ENCODE data around the gene S100A9. TPM values are rescaled to one million over a fixed set of nuclear protein-coding genes. Genes with fewer than 3 reads are reported as not detected.
A peak's percentile ranks its signal among the peaks of the same experiment; 100 is the strongest.

Gene S100A9
- total and polyA plus RNA-seq, 2 donors, result 281 to 1,119 TPM

DNA sequence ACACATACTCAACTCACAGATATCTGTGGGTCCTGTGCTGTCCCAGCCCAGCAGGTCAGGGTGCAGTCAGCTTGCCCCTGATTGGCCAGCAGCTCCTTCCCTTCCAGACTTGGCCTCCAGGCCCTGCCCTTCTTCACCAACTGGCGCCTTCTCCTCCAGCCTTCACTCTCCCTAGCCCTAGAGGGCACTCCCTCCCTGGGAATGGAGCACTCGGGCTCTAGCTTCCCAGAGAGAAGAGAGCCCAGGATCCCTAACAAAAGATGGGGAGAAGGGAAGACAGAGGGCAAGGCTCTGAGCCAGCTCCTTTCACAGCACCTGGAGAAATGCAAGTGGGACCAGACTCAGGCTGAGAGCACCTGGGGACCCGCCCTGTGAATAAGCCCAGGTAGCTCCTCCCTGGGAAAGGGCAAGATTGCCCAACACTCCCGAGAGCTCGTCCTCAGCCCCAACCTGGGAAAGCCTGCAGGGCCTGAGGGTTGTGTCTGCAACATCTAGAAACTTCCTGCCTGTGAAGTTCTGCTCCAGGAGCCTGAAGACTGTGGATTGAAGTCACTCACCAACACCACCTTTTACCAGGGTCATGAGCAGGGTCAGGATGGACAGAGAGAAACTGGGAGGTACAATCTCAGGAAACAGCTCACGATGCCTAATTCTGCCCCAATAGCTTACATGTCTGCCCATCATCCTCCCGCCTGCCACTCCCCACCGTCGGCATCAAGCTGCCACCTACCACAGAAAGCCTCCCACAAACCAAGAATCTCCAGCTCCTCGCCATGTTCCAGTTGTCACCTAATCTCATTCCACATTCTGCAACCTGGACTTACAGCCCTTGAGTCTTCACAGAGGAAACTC lies 8.9 kb upstream of the S100A9 start, which contains the start of gene PGLYRP4:
Gene PGLYRP4 (minus strand): TSS at position 331 of the 852 bp plus-strand sequence. CDS start 909 bp downstream, outside the sequence.
- Histone ChIP-seq H3K4me3 (ENCODE audit: low read length in 2 of 2) (no peak within 1 kb of the TSS), H3K4me1 (ENCODE audit: control insufficient read depth in 2 of 2, insufficient read depth in 2 of 2, low read length in 2 of 2) (peaks cover 4 to 28% of the 10 kb centered on the region in 2 donors), H3K27me3 (ENCODE audit: control insufficient read depth in 2 of 2, insufficient read depth in 1 of 2, low read length in 1 of 2) (no peaks in the 10 kb centered on the region), H3K9me3 (ENCODE audit: control insufficient read depth in 2 of 2, insufficient read depth in 1 of 2, low read length in 1 of 2) (no peaks in the 10 kb centered on the region), H3K36me3 (ENCODE audit: control insufficient read depth in 2 of 2, insufficient read depth in 2 of 2, low read length in 1 of 2) (no peaks in the 10 kb centered on the region), H3K27ac (ENCODE audit: low read depth in 1 of 2, low read length in 1 of 2) (no peak within 1 kb of the TSS)
- DNase-seq (ENCODE audit: low read depth in 6 of 9, low spot score in 9 of 9), result no peak
- WGBS, result 94% methylated on average over 10 of the region's 10 CpGs

DNA sequence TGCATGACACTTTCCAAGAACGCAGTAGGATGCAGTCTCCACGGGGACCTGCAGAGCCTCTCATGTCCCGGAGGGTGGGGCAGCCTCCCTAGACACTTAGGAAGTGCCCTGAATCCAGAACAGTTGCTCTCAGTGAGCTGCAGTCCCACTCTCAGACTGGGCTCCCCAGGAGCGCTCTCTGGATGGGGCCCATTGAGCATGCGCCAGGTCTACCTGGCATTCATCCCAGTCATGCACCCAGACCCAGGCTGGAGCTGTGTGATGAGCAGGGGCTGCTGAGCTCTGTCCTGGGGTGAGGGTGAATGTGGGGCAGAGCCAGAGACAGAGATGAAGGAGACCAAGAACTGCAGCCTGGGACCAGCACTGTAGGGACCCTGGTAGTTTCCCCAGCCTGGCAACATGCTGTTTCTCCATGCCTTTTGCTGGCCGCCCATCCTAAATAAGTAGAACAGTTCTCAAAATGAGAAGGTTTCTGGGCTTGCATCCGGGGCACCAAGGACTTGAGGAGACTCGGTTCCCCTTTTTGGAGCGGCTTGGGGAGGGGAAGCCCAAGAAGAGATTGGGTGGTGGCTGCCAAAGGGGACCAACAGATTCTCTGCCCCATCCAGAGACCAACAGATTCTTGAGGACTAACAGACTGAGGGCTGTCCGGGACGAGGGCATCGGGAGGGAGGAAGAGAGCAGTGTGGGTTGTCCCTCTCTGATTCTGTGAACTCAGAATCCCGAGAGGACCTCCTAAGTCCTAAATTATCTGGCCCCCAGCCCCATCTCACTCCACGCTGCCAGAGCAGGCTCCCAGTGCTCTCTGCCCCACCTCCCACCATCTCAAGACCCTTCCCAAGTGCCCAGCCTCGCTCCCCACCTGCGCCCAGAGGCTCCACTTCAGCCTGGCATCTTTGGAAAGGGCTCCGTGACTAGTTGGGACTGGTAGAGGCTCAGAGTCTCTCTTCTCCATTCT lies 8.0 kb upstream of the S100A9 start:
- 85% methylated on average over 17 of the region's 17 CpGs for WGBS

DNA sequence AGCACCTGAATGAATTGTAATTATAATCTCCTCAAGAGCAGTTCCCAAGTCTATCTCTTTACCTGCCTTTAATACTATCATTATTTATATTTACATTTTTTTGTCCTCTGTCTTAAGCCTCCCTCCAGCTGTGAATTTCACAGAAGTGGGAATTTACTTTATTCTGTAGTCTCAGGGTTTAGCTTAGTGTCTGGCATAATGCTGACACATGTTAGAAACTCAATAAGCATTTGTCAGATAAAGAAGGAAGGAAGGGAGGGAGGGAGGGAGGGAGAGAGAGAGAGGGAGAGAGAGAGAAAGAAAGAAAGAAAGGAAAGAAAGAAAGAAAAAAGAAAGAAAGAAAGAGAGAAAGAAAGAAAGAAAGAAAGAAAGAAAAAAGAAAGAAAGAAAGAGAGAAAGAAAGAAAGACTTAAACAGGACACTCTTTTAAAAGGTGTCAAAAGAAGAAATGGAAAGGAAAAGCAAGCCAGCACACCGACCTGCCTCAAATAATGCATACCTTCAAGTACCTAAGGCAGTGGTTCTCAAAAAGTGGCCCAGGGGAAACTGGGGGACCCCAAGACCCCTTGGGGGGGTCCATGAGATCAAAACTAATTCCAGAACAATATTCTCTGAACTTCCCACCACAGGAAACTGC lies 7.2 kb upstream of the S100A9 start:
- Histone ChIP-seq H3K4me1 (ENCODE audit: control insufficient read depth in 2 of 2, insufficient read depth in 2 of 2, low read length in 2 of 2) (peaks cover 4 to 12% of the 10 kb centered on the region in 2 donors), H3K4me3 (ENCODE audit: low read length in 2 of 2) (no peak overlapping the region), H3K36me3 (ENCODE audit: control insufficient read depth in 2 of 2, insufficient read depth in 2 of 2, low read length in 1 of 2) (no peaks in the 10 kb centered on the region), H3K27ac (ENCODE audit: low read depth in 1 of 2, low read length in 1 of 2) (no peak overlapping the region), H3K9me3 (ENCODE audit: control insufficient read depth in 2 of 2, insufficient read depth in 1 of 2, low read length in 1 of 2) (no peaks in the 10 kb centered on the region), H3K27me3 (ENCODE audit: control insufficient read depth in 2 of 2, insufficient read depth in 1 of 2, low read length in 1 of 2) (no peaks in the 10 kb centered on the region)
- 60% methylated on average over 1 of the region's 1 CpG for WGBS
- no peak for DNase-seq (ENCODE audit: low read depth in 6 of 9, low spot score in 9 of 9)

More for the DNA sequence above, 8.0 kb upstream of the S100A9 start:
- H3K27me3 ChIP-seq (ENCODE audit: control insufficient read depth in 2 of 2, insufficient read depth in 1 of 2, low read length in 1 of 2), result no peaks in the 10 kb centered on the region
- peaks cover 4 to 20% of the 10 kb centered on the region in 2 donors for H3K4me1 ChIP-seq (ENCODE audit: control insufficient read depth in 2 of 2, insufficient read depth in 2 of 2, low read length in 2 of 2)
- no peaks in the 10 kb centered on the region for H3K36me3 ChIP-seq (ENCODE audit: control insufficient read depth in 2 of 2, insufficient read depth in 2 of 2, low read length in 1 of 2)
- no peak for DNase-seq (ENCODE audit: low read depth in 6 of 9, low spot score in 9 of 9)
- no peak overlapping the region for H3K4me3 ChIP-seq (ENCODE audit: low read length in 2 of 2)
- no peak overlapping the region for H3K27ac ChIP-seq (ENCODE audit: low read depth in 1 of 2, low read length in 1 of 2)
- H3K9me3 ChIP-seq (ENCODE audit: control insufficient read depth in 2 of 2, insufficient read depth in 1 of 2, low read length in 1 of 2), result no peaks in the 10 kb centered on the region

DNA sequence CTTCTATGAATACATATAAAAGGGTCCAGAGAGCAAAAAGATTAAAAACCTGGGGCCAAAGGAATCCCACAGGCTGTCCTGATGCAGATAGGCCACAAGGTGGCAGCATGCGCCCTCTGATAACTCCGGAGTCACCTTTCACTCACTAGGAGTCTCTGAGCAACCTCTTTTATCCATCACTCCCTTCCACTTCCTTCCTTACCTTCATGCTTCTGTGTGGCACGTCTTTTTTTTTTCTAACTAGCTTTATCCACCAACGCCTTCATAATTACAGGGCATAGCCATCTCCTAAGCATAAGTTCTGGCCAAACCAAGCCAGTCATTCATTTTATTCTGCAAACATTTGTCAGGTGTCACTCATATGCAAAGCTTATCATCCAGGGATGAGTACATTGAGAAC lies 5.1 kb upstream of the S100A9 start:
- Histone ChIP-seq H3K9me3 (ENCODE audit: control insufficient read depth in 2 of 2, insufficient read depth in 1 of 2, low read length in 1 of 2) (no peaks in the 10 kb centered on the region), H3K27me3 (ENCODE audit: control insufficient read depth in 2 of 2, insufficient read depth in 1 of 2, low read length in 1 of 2) (no peaks in the 10 kb centered on the region), H3K27ac (ENCODE audit: low read depth in 1 of 2, low read length in 1 of 2) (no peak overlapping the region), H3K36me3 (ENCODE audit: control insufficient read depth in 2 of 2, insufficient read depth in 2 of 2, low read length in 1 of 2) (no peaks in the 10 kb centered on the region), H3K4me3 (ENCODE audit: low read length in 2 of 2) (no peak overlapping the region), H3K4me1 (ENCODE audit: control insufficient read depth in 2 of 2, insufficient read depth in 2 of 2, low read length in 2 of 2) (peaks cover 0 to 5% of the 10 kb centered on the region in 2 donors)
- WGBS, result under 1% methylated on average over 4 of the region's 4 CpGs
- peak in 6 of 9 donors; percentile 29 to 64 (median 38) for DNase-seq (ENCODE audit: low read depth in 6 of 9, low spot score in 9 of 9)

DNA sequence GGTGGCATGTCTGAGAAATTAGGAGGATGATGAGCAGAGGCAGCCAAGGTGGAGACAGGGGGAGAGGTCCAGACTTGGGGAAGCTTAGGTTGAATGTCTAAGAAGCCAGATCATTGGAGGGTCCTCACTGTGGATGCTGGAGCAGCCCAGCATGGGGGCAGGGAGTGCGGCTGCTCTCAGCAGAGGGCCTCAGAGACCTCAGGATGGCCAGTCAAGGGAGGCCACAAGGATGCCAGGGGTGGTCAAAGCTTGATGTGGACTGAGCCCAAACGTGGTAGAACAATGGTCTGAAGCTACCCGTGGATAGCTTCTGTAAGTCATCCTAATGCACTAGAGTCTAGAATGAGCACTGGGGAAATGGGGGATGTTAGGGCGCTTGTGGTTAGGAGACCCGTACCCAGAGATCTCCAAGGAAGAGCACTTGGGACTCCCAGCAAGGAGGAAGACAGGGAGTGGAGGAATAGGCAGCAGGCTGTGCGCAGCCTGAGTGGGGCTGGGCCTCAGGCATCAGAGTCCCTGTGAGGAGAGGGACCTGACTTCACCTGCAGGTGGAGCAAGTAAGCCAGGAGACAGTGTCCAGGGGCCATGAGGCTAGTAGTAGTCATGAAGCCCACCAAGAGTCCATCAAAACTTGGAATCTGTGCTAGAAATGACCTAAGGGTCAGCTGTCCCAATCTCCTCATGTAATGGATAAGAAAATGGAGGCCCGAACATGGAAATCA lies 4.3 kb upstream of the S100A9 start:
- WGBS, result 78% methylated on average over 7 of the region's 7 CpGs
- H3K4me1 ChIP-seq (ENCODE audit: control insufficient read depth in 2 of 2, insufficient read depth in 2 of 2, low read length in 2 of 2), result peaks cover 0 to 9% of the 10 kb centered on the region in 2 donors

DNA sequence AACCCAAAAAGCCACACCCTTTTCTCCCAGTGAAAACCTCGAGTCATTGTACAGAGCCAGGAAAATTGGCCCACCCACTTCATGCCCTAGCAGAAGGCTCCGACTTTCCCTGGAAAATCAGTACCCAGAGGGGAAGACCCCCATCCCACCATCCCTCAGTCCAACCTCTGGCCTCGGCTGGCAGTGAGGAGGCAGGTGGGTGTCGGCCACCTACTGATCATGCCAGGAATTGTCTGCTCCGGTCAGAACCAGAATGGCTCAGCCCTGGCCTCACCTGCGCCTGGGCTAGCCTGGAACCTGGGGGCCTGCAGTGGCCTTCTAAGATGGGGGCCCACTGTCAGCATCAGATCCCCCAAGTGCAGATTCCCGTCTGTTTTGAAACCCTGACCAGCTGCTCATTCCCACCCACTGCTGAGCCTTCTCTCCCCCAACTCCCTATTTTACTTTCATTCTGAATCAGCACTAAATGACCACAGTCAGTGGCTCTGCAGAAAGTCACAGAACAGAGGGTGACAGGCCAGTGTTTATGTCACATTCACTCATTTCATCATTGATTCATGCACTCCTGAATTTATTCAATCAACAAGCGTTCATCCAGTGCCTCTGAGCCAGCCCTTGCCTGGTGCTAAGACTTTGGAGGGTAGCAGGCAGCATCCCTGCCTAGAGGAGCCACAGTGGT lies 3.0 kb upstream of the S100A9 start:
- no peak overlapping the region for H3K4me3 ChIP-seq (ENCODE audit: low read length in 2 of 2)
- peaks cover 0 to 9% of the 10 kb centered on the region in 2 donors for H3K4me1 ChIP-seq (ENCODE audit: control insufficient read depth in 2 of 2, insufficient read depth in 2 of 2, low read length in 2 of 2)
- 89% methylated on average over 8 of the region's 8 CpGs for WGBS
- DNase-seq (ENCODE audit: low read depth in 6 of 9, low spot score in 9 of 9), result no peak
- H3K9me3 ChIP-seq (ENCODE audit: control insufficient read depth in 2 of 2, insufficient read depth in 1 of 2, low read length in 1 of 2), result no peaks in the 10 kb centered on the region
- H3K27ac ChIP-seq (ENCODE audit: low read depth in 1 of 2, low read length in 1 of 2), result no peak overlapping the region
- H3K36me3 ChIP-seq (ENCODE audit: control insufficient read depth in 2 of 2, insufficient read depth in 2 of 2, low read length in 1 of 2), result no peaks in the 10 kb centered on the region
- H3K27me3 ChIP-seq (ENCODE audit: control insufficient read depth in 2 of 2, insufficient read depth in 1 of 2, low read length in 1 of 2), result no peaks in the 10 kb centered on the region

More for the DNA sequence above, 4.3 kb upstream of the S100A9 start:
- H3K4me3 ChIP-seq (ENCODE audit: low read length in 2 of 2), result no peak overlapping the region
- H3K27me3 ChIP-seq (ENCODE audit: control insufficient read depth in 2 of 2, insufficient read depth in 1 of 2, low read length in 1 of 2), result no peaks in the 10 kb centered on the region
- no peaks in the 10 kb centered on the region for H3K36me3 ChIP-seq (ENCODE audit: control insufficient read depth in 2 of 2, insufficient read depth in 2 of 2, low read length in 1 of 2)
- no peak for DNase-seq (ENCODE audit: low read depth in 6 of 9, low spot score in 9 of 9)
- no peak overlapping the region for H3K27ac ChIP-seq (ENCODE audit: low read depth in 1 of 2, low read length in 1 of 2)
- H3K9me3 ChIP-seq (ENCODE audit: control insufficient read depth in 2 of 2, insufficient read depth in 1 of 2, low read length in 1 of 2), result no peaks in the 10 kb centered on the region

DNA sequence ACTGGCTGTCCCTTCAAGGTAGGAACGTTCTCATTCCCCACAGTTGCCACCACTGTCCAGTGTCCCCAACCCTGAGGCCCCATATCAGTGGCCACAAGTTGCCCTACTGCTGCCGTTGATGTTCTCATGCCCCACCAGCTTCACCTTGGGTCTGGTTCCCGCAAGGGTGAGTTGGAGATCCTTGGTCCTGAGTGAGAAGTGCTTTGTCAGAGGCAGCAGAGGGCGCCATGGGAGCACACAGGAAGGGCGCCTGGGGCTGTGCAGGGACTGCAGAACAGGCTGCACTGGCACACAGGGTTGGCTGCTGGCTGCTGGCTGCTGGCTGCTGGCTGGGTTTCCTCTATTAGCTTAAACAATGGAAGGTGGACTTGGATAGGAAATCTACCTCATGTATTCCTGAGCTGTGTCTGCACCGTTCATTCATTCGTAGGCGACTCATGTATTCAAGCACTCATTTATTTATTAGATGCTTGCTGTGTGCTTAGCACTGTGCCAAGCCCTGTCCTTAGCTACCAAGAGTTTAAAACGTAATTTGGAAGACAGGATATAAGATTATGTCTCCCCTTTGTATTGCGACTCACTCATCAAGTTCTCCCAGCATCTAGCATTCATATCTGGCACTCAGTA lies 2.1 kb upstream of the S100A9 start:
- Histone ChIP-seq H3K27me3 (ENCODE audit: control insufficient read depth in 2 of 2, insufficient read depth in 1 of 2, low read length in 1 of 2) (no peaks in the 10 kb centered on the region), H3K4me3 (ENCODE audit: low read length in 2 of 2) (no peak overlapping the region), H3K9me3 (ENCODE audit: control insufficient read depth in 2 of 2, insufficient read depth in 1 of 2, low read length in 1 of 2) (no peaks in the 10 kb centered on the region), H3K4me1 (ENCODE audit: control insufficient read depth in 2 of 2, insufficient read depth in 2 of 2, low read length in 2 of 2) (peaks cover 0 to 9% of the 10 kb centered on the region in 2 donors), H3K27ac (ENCODE audit: low read depth in 1 of 2, low read length in 1 of 2) (no peak overlapping the region), H3K36me3 (ENCODE audit: control insufficient read depth in 2 of 2, insufficient read depth in 2 of 2, low read length in 1 of 2) (no peaks in the 10 kb centered on the region)
- peak in 4 of 9 donors; percentile 18 to 54 (median 34) for DNase-seq (ENCODE audit: low read depth in 6 of 9, low spot score in 9 of 9)
- WGBS, result 64% methylated on average over 10 of the region's 10 CpGs

Data from thymus (tissue), 11 donors.